Type B pancreatic cell (in vitro differentiated cells): ENCODE data around the gene GMPPA. TPM values are rescaled to one million over a fixed set of nuclear protein-coding genes. Genes with fewer than 3 reads are reported as not detected.

ENCODE experiments used
- DNase-seq: peaks from one replicate; pipeline ENCODE4 v3.0.0; 2021; ENCODE audit warnings: mixed read lengths; ENCODE audit not compliant: unreplicated experiment; ENCODE audit errors: extremely low spot score
- H3K27ac Mint-ChIP-seq: 2 replicates; pipeline ENCODE4 v1.8.0; 2021; ENCODE audit warnings: mild to moderate bottlenecking, mixed read lengths
- H3K27me3 Mint-ChIP-seq: 2 replicates; pipeline ENCODE4 v1.8.0; 2021; ENCODE audit warnings: mixed read lengths
- H3K36me3 Mint-ChIP-seq: 2 replicates; pipeline ENCODE4 v1.8.0; 2021; ENCODE audit warnings: mixed read lengths
- H3K4me1 Mint-ChIP-seq: one replicate; pipeline ENCODE4 v1.8.0; 2021; ENCODE audit warnings: mixed read lengths; ENCODE audit not compliant: unreplicated experiment
- H3K4me3 Mint-ChIP-seq: 2 replicates; pipeline ENCODE4 v1.8.0; 2021; ENCODE audit warnings: mild to moderate bottlenecking, mixed read lengths
- H3K9me3 Mint-ChIP-seq: 2 replicates; pipeline ENCODE4 v1.8.0; 2021; ENCODE audit warnings: mixed read lengths
- total RNA-seq: library from RNA; stranded (reverse); gene quantifications from 2 replicates; pipeline ENCODE4 v1.2.1, GENCODE V29; 2021; ENCODE audit warnings: low replicate concordance
- TF ChIP-seq, protein P1 (sequence below): fragments of 200-600 bp; sonication (generic); conservative IDR thresholded peaks from 2 replicates; pipeline ENCODE4 v1.5.0; 2021; ENCODE audit warnings: antibody characterized with exemption, mild to moderate bottlenecking

GMPPA gene
- total RNA-seq, 1 donor from 2014 or later = 34.4 TPM

DNA sequence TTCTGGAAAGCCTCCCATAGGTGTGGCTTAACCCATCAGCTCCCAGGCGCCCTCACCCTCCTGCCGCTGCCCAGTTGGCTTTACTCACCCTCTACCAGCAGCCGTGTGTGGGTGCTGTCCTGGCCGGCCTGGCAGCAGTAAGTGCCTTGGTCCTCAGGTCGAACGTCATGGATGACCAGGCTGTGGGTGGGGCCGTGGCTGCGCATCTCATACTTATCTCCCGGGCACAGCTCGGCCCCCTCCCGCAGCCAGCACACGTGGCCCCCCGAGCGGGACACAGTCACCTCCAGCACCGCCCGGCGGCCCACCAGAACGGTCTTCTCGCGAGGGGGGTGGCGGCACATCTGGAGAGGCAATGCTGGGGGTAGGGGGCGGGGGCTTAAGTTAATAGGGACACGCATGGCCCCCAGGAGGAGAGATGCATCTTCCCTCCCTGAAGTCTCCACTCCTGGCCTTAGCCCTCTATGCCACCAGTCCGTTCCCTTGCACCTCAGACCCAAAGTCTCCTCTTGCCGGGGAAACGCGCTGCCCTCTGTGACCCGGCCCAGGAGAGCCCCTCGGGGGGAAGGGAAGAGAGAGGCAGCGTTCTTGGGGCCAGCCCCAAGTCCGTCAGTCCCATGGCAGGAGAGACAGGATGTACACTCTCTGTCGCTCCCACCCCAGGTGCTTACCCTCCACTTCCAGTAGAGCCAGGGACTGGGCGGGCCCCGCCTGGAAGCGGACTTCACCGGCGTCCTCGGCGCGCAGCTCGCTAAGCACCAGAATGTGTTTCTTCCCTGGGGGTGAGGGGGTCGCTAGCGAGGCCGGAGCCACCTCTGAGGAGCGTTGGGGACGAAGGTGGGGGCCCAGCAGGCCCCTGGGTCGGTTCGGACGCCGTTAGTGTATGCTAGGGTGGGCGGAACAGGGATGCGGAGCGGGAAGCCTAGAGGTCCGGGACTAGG, 53.0 kb downstream of the GMPPA start:
- H3K9me3 Mint-ChIP-seq = no peaks in the 10 kb centered on the region
- no peaks in the 10 kb centered on the region for H3K4me1 Mint-ChIP-seq
- peak overlapping the region; percentile 88 for H3K4me3 Mint-ChIP-seq
- peaks cover 11% of the 10 kb centered on the region for H3K27me3 Mint-ChIP-seq
- TF ChIP-seq, protein P1, sequence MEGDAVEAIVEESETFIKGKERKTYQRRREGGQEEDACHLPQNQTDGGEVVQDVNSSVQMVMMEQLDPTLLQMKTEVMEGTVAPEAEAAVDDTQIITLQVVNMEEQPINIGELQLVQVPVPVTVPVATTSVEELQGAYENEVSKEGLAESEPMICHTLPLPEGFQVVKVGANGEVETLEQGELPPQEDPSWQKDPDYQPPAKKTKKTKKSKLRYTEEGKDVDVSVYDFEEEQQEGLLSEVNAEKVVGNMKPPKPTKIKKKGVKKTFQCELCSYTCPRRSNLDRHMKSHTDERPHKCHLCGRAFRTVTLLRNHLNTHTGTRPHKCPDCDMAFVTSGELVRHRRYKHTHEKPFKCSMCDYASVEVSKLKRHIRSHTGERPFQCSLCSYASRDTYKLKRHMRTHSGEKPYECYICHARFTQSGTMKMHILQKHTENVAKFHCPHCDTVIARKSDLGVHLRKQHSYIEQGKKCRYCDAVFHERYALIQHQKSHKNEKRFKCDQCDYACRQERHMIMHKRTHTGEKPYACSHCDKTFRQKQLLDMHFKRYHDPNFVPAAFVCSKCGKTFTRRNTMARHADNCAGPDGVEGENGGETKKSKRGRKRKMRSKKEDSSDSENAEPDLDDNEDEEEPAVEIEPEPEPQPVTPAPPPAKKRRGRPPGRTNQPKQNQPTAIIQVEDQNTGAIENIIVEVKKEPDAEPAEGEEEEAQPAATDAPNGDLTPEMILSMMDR = no peak
- no peak overlapping the region for H3K27ac Mint-ChIP-seq
- no peak for DNase-seq
- peaks cover 4% of the 10 kb centered on the region for H3K36me3 Mint-ChIP-seq

DNA sequence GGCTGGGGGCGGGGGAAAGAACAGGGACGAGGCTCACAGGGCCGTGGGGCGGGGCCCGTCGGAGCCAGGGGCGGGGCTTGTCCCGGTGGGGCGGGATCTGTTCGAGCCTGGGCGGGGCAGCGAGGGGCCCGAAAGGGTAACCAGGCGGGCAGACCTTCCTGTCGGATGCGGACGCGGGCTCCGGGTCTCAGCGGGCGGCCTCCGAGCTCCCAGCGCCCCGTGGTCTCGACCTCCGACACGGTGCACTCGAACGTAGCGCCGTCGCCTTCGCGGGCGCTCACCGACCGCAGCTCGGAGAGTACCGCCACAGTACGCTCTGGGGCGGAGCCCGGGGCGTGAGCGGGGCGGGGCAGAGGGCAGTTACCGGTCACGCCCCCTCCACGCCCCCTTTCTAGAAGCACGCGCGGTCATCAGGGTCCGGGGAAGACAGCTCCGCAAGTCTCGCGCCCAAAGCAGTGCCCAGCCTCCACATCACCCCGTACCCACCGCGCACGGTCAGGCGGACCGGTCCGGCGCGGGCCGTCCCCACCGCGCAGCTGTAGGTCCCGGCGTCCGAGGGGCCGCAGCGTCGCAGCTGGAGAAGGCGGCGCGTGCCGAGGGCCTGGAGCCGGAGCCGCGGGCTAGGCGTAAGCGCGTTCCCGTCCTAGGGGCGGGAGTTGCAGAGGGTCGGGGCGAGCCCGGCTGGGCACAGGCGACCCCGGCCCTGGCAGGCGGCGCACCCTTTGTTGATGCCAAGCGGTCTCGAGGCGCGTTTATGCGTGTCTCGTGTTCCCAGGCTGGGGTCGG, 53.9 kb downstream of the GMPPA start:
- Mint-ChIP-seq H3K4me1 (no peaks in the 10 kb centered on the region), H3K4me3 (peak overlapping the region; percentile 88), H3K36me3 (peaks cover 4% of the 10 kb centered on the region), H3K9me3 (no peaks in the 10 kb centered on the region), H3K27me3 (peaks cover 11% of the 10 kb centered on the region), H3K27ac (no peak overlapping the region)
- peak; percentile 93 for DNase-seq
- TF ChIP-seq, protein P1 = no peak

DNA sequence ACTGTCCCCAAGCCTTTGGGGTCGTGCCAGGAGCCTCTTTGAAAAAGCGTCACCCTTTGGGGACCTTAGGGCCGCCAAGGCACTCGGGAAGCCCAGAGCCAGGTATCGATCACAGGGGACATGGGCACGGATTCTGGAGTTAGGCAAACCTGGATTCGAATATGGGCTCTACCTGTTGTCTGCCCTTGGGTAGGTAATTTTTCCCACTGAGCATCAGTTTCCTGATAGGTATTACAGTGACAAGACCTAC, 54.4 kb downstream of the GMPPA start:
- peaks cover 11% of the 10 kb centered on the region for H3K27me3 Mint-ChIP-seq

DNA sequence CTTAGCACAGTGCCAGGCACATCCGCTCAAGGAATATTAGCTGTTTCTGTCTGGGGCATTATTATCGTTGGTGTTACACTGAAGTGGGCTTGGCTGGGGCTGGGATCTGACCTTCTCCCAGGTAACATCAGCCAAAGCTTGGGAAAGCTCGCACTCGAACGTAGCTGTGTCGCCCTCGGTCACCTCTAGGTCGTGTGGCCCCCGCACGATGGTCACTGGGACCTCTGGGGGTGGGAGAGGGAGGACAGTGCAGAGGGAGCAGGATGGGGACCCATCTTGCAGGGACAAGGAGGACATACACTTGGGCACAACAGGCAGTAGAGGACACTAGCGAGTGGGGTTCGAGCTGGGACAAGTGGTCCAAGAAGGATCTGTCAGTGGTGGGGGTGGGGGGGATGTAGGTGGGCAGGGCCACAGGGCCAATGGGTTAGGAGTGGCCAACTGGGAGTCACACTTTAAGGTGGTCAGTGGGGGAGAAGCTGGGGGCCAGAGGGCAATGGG, 54.8 kb downstream of the GMPPA start:
- TF ChIP-seq, protein P1 = no peak
- Mint-ChIP-seq H3K9me3 (no peaks in the 10 kb centered on the region), H3K4me3 (peak overlapping the region; percentile 65), H3K36me3 (peaks cover under 1% of the 10 kb centered on the region), H3K27me3 (peaks cover 8% of the 10 kb centered on the region), H3K4me1 (no peaks in the 10 kb centered on the region), H3K27ac (no peak overlapping the region)
- no peak for DNase-seq

More for the DNA sequence above, 54.4 kb downstream of the GMPPA start:
- Mint-ChIP-seq H3K27ac (no peak overlapping the region), H3K4me1 (no peaks in the 10 kb centered on the region), H3K4me3 (peak overlapping the region; percentile 65), H3K9me3 (no peaks in the 10 kb centered on the region), H3K36me3 (peaks cover 4% of the 10 kb centered on the region)
- TF ChIP-seq, protein P1 = no peak
- no peak for DNase-seq

DNA sequence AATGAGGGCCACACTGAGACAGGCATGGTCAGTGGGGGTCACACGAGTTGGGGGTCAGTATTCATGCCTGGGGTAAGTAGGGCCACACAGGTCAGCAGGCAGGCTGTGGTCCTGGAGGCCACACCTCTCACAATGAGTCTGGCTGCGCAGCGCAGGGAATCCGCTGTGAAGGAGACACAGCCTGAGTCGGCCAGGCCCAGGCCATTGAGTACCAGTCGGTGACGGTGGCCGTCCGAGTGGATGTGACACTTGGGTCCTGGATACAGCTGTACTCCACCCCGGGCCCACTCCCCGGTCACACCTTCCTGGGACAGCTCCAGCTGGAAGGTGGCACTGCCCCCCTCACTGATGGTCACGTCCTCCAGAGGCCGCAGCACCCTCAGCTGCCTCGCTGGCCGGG, 55.7 kb downstream of the GMPPA start:
- no peaks in the 10 kb centered on the region for H3K4me1 Mint-ChIP-seq
- H3K27ac Mint-ChIP-seq = no peak overlapping the region
- H3K4me3 Mint-ChIP-seq = peak overlapping the region; percentile 52
- H3K9me3 Mint-ChIP-seq = no peaks in the 10 kb centered on the region
- TF ChIP-seq, protein P1 = no peak
- peaks cover 2% of the 10 kb centered on the region for H3K36me3 Mint-ChIP-seq
- DNase-seq = no peak
- peaks cover 7% of the 10 kb centered on the region for H3K27me3 Mint-ChIP-seq
